H9 (cell line): Measurements from ENCODE around the gene GRB10. TPM values are rescaled to one million over a fixed set of nuclear protein-coding genes. Genes with fewer than 3 reads are reported as not detected.

Experiments used
- DNase-seq: peaks from one replicate; pipeline ENCODE4 v3.0.0-alpha.2; 2017
- H2AFZ ChIP-seq: one replicate; pipeline ENCODE4 v1.6.1; 2013; ENCODE audit warnings: mild to moderate bottlenecking, low read length, control low read depth, moderate library complexity
- H2AK5ac ChIP-seq: 2 replicates; pipeline ENCODE4 v1.6.1; 2013; ENCODE audit warnings: low read length, control low read depth, mixed read lengths; ENCODE audit not compliant: insufficient read length
- H2BK120ac ChIP-seq: one replicate; pipeline ENCODE4 v1.6.1; 2013; ENCODE audit warnings: low read depth, mild to moderate bottlenecking, low read length, control low read depth, inconsistent platforms; ENCODE audit not compliant: poor library complexity, severe bottlenecking
- H2BK12ac ChIP-seq: 2 replicates; pipeline ENCODE4 v1.6.1; 2013; ENCODE audit warnings: low read length, control low read depth, mixed read lengths, low read depth; ENCODE audit not compliant: insufficient read length
- H2BK15ac ChIP-seq: 2 replicates; pipeline ENCODE4 v1.6.1; 2013; ENCODE audit warnings: low read depth, low read length, control low read depth
- H2BK20ac ChIP-seq: one replicate; pipeline ENCODE4 v1.6.1; 2013; ENCODE audit warnings: low read depth, mild to moderate bottlenecking, low read length, control low read depth, inconsistent platforms; ENCODE audit not compliant: poor library complexity, severe bottlenecking
- H2BK5ac ChIP-seq: 2 replicates; pipeline ENCODE4 v1.6.1; 2013; ENCODE audit warnings: low read length, control low read depth, mixed read lengths; ENCODE audit not compliant: insufficient read length
- H3K14ac ChIP-seq: 2 replicates; pipeline ENCODE4 v1.6.1; 2013; ENCODE audit warnings: low read length, control low read depth; ENCODE audit not compliant: insufficient read depth
- H3K18ac ChIP-seq: 2 replicates; pipeline ENCODE4 v1.6.1; 2013; ENCODE audit warnings: low read depth, mild to moderate bottlenecking, mixed read lengths, low read length, control low read depth; ENCODE audit not compliant: insufficient read length
- H3K23ac ChIP-seq: 2 replicates; pipeline ENCODE4 v1.6.1; 2013; ENCODE audit warnings: low read length, control low read depth, mixed read lengths, low read depth; ENCODE audit not compliant: insufficient read length
- H3K23me2 ChIP-seq: 2 replicates; pipeline ENCODE4 v1.6.1; 2013; ENCODE audit warnings: low read depth, mild to moderate bottlenecking, mixed read lengths, low read length, control low read depth; ENCODE audit not compliant: insufficient read length, poor library complexity, severe bottlenecking
- H3K27ac ChIP-seq: 2 replicates; pipeline ENCODE4 v1.5.1; 2013; ENCODE audit warnings: low read length, control low read depth, mixed read lengths, low read depth; ENCODE audit not compliant: insufficient read length
- H3K27me3 ChIP-seq: 2 replicates; pipeline ENCODE4 v1.6.1; 2013; ENCODE audit warnings: low read length, control low read depth, inconsistent platforms; ENCODE audit not compliant: insufficient read depth
- H3K4ac ChIP-seq: 2 replicates; pipeline ENCODE4 v1.6.1; 2013; ENCODE audit warnings: low read depth, mild to moderate bottlenecking, control low read depth, inconsistent platforms, low read length, moderate library complexity
- H3K4me1 ChIP-seq: 2 replicates; pipeline ENCODE4 v1.6.1; 2013; ENCODE audit warnings: low read length, control low read depth, inconsistent platforms; ENCODE audit not compliant: insufficient read depth
- H3K4me2 ChIP-seq: 2 replicates; pipeline ENCODE4 v1.6.1; 2013; ENCODE audit warnings: low read length, control low read depth, mixed read lengths; ENCODE audit not compliant: insufficient read length, insufficient read depth
- H3K56ac ChIP-seq: 2 replicates; pipeline ENCODE4 v1.6.1; 2013; ENCODE audit warnings: low read depth, mild to moderate bottlenecking, mixed read lengths, low read length, control low read depth; ENCODE audit not compliant: insufficient read length
- H3K79me1 ChIP-seq: 2 replicates; pipeline ENCODE4 v1.6.1; 2013; ENCODE audit warnings: low read depth, mild to moderate bottlenecking, moderate library complexity, low read length, control low read depth, inconsistent platforms; ENCODE audit not compliant: insufficient read depth, poor library complexity, severe bottlenecking
- H3K79me2 ChIP-seq: 2 replicates; pipeline ENCODE4 v1.6.1; 2013; ENCODE audit warnings: low read length, control low read depth, inconsistent platforms; ENCODE audit not compliant: insufficient read depth
- H3K9ac ChIP-seq: 2 replicates; pipeline ENCODE4 v1.6.1; 2013; ENCODE audit warnings: low read length, control low read depth, mixed read lengths; ENCODE audit not compliant: insufficient read length; ENCODE audit errors: extremely low read depth
- H3K9me3 ChIP-seq: one replicate; pipeline ENCODE4 v1.6.1; 2013; ENCODE audit warnings: low read depth, low read length, inconsistent platforms; ENCODE audit not compliant: control insufficient read depth
- H3T11ph ChIP-seq: one replicate; pipeline ENCODE4 v1.6.1; 2013; ENCODE audit warnings: mild to moderate bottlenecking, low read length, control low read depth, inconsistent platforms
- H4K20me1 ChIP-seq: one replicate; pipeline ENCODE4 v1.6.1; 2013; ENCODE audit not compliant: control insufficient read depth, insufficient read length, insufficient read depth
- H4K5ac ChIP-seq: 2 replicates; pipeline ENCODE4 v1.6.1; 2013; ENCODE audit warnings: low read depth, mild to moderate bottlenecking, mixed read lengths, low read length, control low read depth; ENCODE audit not compliant: insufficient read length
- H4K8ac ChIP-seq: replicated peaks from 2 replicates; pipeline ENCODE4 v1.6.1; 2013; ENCODE audit warnings: low read length, control low read depth, mixed read lengths, low read depth; ENCODE audit not compliant: insufficient read length
- H4K91ac ChIP-seq: 2 replicates; pipeline ENCODE4 v1.6.1; 2013; ENCODE audit warnings: low read depth, mild to moderate bottlenecking, moderate library complexity, mixed read lengths, low read length, control low read depth; ENCODE audit not compliant: insufficient read length
- H3K27ac Mint-ChIP-seq, 3 experiments: 2 replicates in 2 of 3; 3 replicates in 1 of 3; pipeline ENCODE4 v1.8.0; 2020 to 2021; ENCODE audit warnings: mixed read lengths in 3 of 3, mild to moderate bottlenecking in 1 of 3, moderate library complexity in 1 of 3
- H3K27me3 Mint-ChIP-seq: 2 replicates; pipeline ENCODE4 v1.8.0; 2021; ENCODE audit warnings: low read depth, mild to moderate bottlenecking, moderate library complexity, mixed read lengths
- H3K36me3 Mint-ChIP-seq, 3 experiments: 2 replicates in 2 of 3; 3 replicates in 1 of 3; pipeline ENCODE4 v1.8.0; 2020 to 2021; ENCODE audit warnings: low read depth in 3 of 3, mixed read lengths in 3 of 3; ENCODE audit not compliant: insufficient read depth in 1 of 3
- H3K4me1 Mint-ChIP-seq, 2 experiments: 2 replicates each; pipeline ENCODE4 v1.8.0; 2020; ENCODE audit warnings: mixed read lengths in 2 of 2
- H3K4me3 Mint-ChIP-seq, 2 experiments: 2 replicates in 1 of 2; 3 replicates in 1 of 2; pipeline ENCODE4 v1.8.0; 2020 to 2021; ENCODE audit warnings: mild to moderate bottlenecking in 2 of 2, mixed read lengths in 2 of 2, moderate library complexity in 1 of 2
- H3K9me3 Mint-ChIP-seq, 2 experiments: 2 replicates in 1 of 2; 3 replicates in 1 of 2; pipeline ENCODE4 v1.8.0; 2020; ENCODE audit warnings: mild to moderate bottlenecking in 2 of 2, mixed read lengths in 2 of 2, moderate library complexity in 1 of 2
- CTCF ChIP-seq: fragments of 200-600 bp; sonication (generic); conservative IDR thresholded peaks from 3 replicates; pipeline ENCODE4 v1.8.0; 2021; ENCODE audit warnings: antibody characterized with exemption, mild to moderate bottlenecking
- whole genome bisulfite sequencing: extraction: QIAGEN DNeasy Blood & Tissue Kit; methylation state at CpG from one replicate; pipeline ENCODE4 v1.1.7; 2013; ENCODE audit warnings: missing lambda C conversion rate, low lambda C conversion rate, mixed read lengths; ENCODE audit not compliant: insufficient read length; ENCODE audit errors: extremely low coverage; 5-methylcytosine and 5-hydroxymethylcytosine counted together
- total RNA-seq: library from RNA; stranded (reverse); gene quantifications from 2 replicates; pipeline ENCODE4 v1.2.1, GENCODE V29; 2021

The GRB10 gene
- total RNA-seq, 1 experiment from 2014 or later, result 108 TPM

DNA sequence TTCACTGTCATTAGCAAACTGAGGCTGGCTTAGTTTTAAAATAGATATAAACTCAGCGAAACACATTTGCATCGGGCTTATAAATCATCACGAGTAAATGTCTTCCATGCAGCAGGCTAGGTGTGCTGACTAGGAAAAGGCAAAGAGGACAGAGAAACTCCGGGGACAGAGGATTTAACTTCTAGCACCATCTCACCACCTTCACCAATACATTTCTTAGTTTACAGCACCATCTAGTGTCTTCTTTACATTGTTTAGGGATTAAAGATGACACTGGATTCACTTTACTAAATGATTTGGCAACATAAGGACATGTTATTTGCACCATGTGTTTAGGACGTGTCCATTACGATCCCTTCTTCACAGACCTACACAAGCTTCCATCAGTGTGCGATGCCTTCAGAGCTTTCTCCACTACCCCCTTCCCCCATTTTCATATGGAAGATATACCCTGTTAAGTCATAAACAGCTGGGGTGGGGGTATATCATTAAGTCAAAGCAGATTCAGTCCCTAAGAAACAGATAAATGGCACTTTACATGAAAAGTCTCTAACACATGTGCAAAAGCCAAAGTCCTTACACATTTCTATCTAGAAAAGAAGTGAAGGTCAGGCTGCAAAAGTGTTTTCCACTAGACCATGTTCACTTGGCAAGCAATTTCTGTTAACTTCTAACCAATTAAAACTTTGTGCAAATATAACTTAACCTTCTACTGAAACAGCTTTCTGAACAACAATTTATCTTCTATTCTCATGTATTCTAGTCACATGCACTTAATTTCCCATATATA, 103.3 kb downstream of the GRB10 start:
- no peaks in the 10 kb centered on the region for H3K4me1 ChIP-seq
- H4K5ac ChIP-seq, result no peak overlapping the region
- DNase-seq, result no peak
- H2BK12ac ChIP-seq, result no peak overlapping the region
- H4K8ac ChIP-seq, result no peak overlapping the region
- no peaks in the 10 kb centered on the region for H4K20me1 ChIP-seq
- H3K23ac ChIP-seq, result no peak overlapping the region
- no peak overlapping the region for H3K27ac Mint-ChIP-seq
- no peak overlapping the region for H3K9ac ChIP-seq
- no peaks in the 10 kb centered on the region for H3K27me3 ChIP-seq
- WGBS, result no CpG with 5 or more reads among the region's 7 CpGs
- H3K23me2 ChIP-seq, result no peaks in the 10 kb centered on the region
- peaks cover under 1 to 11% (median under 1%) of the 10 kb centered on the region in 3 experiments; a peak in 6 of 7 replicates for H3K36me3 Mint-ChIP-seq
- H3K27ac ChIP-seq, result no peak overlapping the region
- H3K79me1 ChIP-seq, result no peaks in the 10 kb centered on the region
- no peak overlapping the region for H2AK5ac ChIP-seq
- H3K4me2 ChIP-seq, result no peak overlapping the region
- H3K56ac ChIP-seq, result no peak overlapping the region
- no peak overlapping the region for H2BK20ac ChIP-seq
- H2BK5ac ChIP-seq, result no peak overlapping the region
- H3K18ac ChIP-seq, result no peak overlapping the region
- no peak overlapping the region for H3K14ac ChIP-seq
- peak; percentile 51 for TF ChIP-seq CTCF
- no peak overlapping the region for H2BK15ac ChIP-seq
- peaks cover 31 to 33% of the 10 kb centered on the region in 2 experiments for H3K4me1 Mint-ChIP-seq
- no peak overlapping the region for H4K91ac ChIP-seq
- no peaks in the 10 kb centered on the region for H3K9me3 ChIP-seq
- H3T11ph ChIP-seq, result no peak overlapping the region
- no peak overlapping the region for H2BK120ac ChIP-seq
- H3K79me2 ChIP-seq, result 0 out of 2 replicates have a peak, but pooled peaks cover 3% of the 10 kb centered on the region
- H2AFZ ChIP-seq, result no peak overlapping the region
- no peaks in the 10 kb centered on the region for H3K9me3 Mint-ChIP-seq
- no peak overlapping the region for H3K4ac ChIP-seq
- H3K4me3 Mint-ChIP-seq, result no peak overlapping the region
- no peaks in the 10 kb centered on the region for H3K27me3 Mint-ChIP-seq
